Cardiac fibroblast (primary cell): ENCODE data around the gene SSTR5.

Experiments used
- DNase-seq, 2 donors: peaks; one replicate each; pipeline versions ENCODE4 v3.0.0 to v3.0.0-alpha.2; 2010; ENCODE audit warnings: low read depth in 2 of 2
- H3K4me3 ChIP-seq, 2 donors: replicated peaks in 1 of 2; 1 replicate in 1 of 2; 2 replicates in 1 of 2; pipeline ENCODE4 v1.5.1; 2011; ENCODE audit warnings: low read depth in 2 of 2, low read length in 2 of 2, mild to moderate bottlenecking in 2 of 2, moderate library complexity in 1 of 2
- TF ChIP-seq, protein P1 (sequence below): IDR thresholded peaks from one replicate; pipeline ENCODE4 v1.5.1; 2011; ENCODE audit warnings: low read depth, mild to moderate bottlenecking, low read length, inconsistent platforms

SSTR5 gene

DNA sequence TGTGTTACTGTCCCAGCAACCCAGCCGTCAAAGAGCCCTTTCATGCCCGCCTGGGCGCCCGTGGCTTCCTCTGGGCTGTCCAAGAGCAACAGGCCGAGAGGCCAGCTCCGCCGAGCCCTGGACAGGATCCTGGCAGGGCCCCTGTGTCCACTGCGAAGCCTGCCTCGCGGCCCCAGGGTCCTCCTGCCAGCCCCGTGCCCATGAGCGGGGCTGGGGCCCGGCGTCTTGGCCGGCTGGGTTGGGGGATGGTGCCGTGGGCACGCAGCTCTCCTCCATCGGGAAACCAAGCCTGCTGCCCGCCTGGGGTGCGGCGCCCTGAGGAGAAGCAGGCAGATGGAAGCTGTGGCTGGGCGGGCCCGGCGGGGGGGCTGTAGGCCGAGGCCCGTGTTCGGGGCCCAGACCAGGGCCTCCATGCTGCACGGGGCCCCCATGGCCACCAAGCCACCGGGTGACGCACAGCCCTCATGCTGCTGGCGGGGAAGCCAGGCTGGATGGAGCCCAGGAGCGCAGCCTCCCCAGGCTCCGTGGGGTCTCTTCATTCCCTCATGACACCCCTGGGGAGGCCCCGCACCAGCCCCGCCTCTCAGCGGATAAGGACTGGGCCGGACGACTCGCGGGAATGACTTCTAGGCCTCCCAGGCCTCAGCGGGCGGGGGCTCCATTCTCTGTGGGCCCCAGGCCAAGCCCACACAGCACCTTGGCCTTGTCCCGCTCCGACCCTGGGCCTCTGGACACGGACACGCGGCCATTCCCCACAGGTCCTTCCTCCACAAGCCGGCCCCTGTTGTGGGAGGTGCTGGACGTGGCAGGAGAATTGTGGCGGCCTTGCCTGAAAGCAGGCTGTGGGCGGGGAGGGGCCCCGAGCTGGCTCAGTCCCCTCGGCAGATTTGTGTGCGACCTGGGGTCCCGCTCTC lies 23.9 kb downstream of the SSTR5 start, which contains the start of gene C1QTNF8:
TSS of gene C1QTNF8 (minus strand) at position 76 of the 914 bp plus-strand sequence. CDS start 1,322 bp downstream, outside the sequence.
- TF ChIP-seq, protein P1, sequence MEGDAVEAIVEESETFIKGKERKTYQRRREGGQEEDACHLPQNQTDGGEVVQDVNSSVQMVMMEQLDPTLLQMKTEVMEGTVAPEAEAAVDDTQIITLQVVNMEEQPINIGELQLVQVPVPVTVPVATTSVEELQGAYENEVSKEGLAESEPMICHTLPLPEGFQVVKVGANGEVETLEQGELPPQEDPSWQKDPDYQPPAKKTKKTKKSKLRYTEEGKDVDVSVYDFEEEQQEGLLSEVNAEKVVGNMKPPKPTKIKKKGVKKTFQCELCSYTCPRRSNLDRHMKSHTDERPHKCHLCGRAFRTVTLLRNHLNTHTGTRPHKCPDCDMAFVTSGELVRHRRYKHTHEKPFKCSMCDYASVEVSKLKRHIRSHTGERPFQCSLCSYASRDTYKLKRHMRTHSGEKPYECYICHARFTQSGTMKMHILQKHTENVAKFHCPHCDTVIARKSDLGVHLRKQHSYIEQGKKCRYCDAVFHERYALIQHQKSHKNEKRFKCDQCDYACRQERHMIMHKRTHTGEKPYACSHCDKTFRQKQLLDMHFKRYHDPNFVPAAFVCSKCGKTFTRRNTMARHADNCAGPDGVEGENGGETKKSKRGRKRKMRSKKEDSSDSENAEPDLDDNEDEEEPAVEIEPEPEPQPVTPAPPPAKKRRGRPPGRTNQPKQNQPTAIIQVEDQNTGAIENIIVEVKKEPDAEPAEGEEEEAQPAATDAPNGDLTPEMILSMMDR = no peak
- H3K4me3 ChIP-seq = no peak within 1 kb of the TSS

DNA sequence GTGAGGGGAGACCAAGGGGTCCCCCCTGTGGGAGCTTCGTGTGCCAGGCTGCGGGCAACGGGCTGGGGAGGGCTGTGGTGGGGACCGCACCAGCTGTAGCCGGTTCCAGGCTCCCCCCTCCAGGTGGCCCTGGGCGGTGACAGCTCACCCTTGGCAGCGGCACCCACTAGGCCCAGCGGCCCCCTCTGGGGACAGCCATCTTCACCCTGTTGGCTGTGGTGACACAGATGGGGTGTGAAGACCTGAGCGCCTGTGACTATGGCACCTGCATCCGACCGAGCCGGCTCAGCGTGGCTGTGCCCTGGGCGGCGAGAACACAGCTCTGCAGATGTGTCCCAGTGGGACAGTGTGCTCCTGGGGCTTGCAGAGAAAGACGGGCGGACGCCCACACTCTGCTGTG lies 24.6 kb downstream of the SSTR5 start:
- DNase-seq = no peak
- TF ChIP-seq, protein P1 = no peak
- no peak overlapping the region for H3K4me3 ChIP-seq

More for the DNA sequence above, 23.9 kb downstream of the SSTR5 start, which contains the start of gene C1QTNF8:
- no peak for DNase-seq

DNA sequence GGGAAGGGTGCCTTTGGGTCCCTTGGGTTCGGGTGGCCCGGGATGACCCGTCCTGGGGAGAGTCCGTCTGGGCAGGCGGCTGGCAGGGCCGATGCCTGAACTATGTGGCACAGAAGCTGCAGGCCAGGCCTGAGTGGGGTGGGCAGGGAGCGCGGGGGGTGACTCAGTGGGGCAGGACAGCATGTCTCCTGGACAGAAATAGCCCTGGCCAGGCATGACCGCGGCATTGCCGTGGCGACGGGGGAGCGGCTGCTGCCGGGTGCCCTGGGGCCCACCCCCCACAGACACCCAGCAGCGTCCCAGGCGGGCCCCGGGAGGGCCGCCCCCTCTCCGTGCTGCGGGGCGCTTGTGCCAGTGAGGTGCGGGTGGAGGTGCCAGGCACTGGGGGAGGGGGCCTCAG lies 25.3 kb downstream of the SSTR5 start:
- no peak for DNase-seq
- no peak overlapping the region for H3K4me3 ChIP-seq
- TF ChIP-seq, protein P1 = no peak

DNA sequence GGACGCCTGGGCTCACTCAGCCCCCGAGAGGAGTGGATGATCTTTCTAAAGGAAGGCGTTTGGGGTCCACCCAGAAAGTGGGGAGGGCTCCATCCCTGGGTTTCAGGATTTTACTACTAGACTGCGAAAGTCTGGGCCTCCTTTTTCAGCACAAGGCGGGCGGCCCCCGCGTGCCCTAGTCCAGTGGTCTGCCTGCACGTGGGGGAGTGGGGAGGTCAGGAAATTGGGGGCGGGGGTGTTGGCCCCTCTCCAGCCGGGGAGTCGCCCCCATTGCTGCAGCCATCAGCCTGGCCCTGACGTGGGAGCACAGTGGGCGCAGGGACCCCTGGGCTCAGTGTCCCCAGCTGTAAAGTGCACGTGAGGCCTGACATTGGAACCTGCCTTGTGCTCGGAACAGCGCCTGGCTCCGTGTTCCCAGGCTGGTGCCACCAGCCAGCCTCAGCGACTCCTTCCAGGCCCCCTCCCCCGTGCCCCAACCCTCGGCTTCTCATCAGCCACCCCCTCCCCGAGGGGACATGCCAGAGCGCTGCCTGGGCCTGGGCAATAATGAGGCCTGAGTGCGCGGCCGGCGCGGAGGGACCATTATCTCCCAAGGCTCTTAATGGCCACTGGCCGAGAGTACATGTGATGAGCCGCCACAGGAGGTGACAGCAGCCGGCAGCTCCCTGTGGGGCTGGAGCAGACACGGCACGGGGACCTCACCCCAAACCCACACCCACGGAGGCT lies 25.9 kb downstream of the SSTR5 start:
- TF ChIP-seq, protein P1 = no peak
- DNase-seq = no peak
- H3K4me3 ChIP-seq = no peak overlapping the region

DNA sequence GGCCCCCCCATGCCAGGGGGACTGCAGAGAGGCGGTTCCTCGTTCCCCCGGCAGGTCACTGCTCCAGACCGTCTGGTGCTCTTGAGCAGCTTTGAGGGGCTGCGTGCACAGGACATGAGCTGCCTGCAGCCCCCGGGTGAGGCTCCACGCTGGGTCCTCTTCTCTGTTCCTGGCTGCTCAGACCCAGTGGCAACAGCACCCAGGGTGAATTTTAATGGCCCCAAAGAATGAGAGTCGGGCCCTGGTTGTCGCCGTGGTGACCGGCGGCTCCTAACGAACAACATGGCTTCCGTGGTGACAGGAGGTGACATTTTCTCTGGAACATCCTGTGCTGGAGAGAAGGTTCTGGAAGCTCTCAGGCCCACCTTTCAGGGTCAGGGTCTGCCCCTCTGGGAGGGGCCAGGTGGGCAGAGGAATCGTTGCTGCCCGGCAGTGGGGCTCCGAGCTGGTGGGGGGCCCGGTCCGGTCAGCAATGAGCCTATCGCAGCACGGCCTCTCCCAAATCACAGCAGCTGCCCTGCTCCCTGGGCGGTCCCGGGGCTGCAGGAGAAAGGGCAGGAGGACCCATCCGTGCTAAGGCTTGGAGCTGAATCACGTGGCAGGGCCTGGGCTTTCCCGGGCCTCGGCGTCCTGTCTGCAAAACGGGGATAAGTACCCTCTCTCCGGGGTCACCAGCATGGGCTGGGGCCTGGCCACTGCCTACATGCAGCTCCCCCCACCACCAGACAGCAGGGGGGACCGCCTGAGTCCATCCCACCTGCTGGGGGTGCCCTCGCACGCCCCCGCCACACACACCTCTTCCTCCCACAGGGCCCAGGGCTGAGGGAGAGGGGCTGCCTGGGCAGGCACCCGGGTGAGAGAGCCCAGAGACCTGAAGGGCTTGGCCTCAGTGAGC lies 26.9 kb downstream of the SSTR5 start:
- no peak overlapping the region for H3K4me3 ChIP-seq
- DNase-seq = no peak
- TF ChIP-seq, protein P1 = no peak

DNA sequence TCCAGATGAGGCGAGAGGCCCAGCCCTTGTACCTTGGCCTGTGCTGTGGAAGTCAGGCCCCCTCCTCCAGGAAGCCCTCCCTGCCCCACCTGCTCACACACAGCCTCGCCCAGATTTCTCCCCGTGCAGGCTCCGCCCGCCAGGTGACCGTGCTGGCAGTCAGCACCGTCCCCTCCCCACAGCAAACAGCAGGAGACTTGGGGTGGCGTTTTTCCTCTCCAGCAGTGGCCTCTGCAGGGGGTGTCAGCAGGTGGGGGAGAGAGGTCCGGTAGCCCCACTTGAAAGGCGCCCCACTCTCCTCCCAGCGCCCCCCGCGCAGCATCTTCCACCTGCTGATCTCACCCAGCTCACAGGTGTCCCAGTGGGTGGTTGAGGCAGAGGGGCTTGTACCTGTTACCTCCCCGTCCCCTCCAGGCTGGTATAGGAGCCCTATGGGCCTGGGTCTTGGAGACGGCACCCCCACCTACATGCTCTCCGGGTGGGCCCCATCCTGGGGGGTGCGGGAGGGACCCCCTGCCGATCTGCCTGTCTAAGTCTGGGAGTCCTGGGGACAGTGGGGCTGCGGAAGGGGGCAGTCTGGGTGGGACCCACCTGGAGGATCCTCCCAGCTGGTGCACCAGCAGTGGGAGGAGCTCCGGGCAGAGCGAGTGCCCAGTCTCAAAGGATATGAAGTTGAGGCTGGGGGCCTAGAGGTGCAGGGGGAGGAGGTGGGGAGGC lies 27.7 kb downstream of the SSTR5 start:
- H3K4me3 ChIP-seq = no peak overlapping the region
- TF ChIP-seq, protein P1 = no peak
- DNase-seq = no peak
